ENCODE measurements around the gene VWA8. TPM values are rescaled to one million over a fixed set of nuclear protein-coding genes. Genes with fewer than 3 reads are reported as not detected.

Gene VWA8
- total and polyA plus RNA-seq, 2 experiments from 2014 or later, result 6.3 to 24.6 TPM

- Histone ChIP-seq H2AFZ (no peak overlapping the region), H3K4me2 (no peak overlapping the region), H3F3A (replicated peaks; ENCODE audit: low read depth) (no peaks in the 10 kb centered on the region), H3K27me3 (ENCODE audit: insufficient read depth) (no peaks in the 10 kb centered on the region), H3K4me1 (ENCODE audit: insufficient read depth) (no peaks in the 10 kb centered on the region; the same call in 1 of the 2 replicates), H3K36me3 (ENCODE audit: insufficient read depth) (no peaks in the 10 kb centered on the region), H3K9me2 (ENCODE audit: insufficient read depth) (no peaks in the 10 kb centered on the region), H4K20me1 (replicated peaks; ENCODE audit: insufficient read depth) (no peaks in the 10 kb centered on the region), H3K79me2 (replicated peaks; ENCODE audit: insufficient read depth) (no peaks in the 10 kb centered on the region), H3K27ac (ENCODE audit: low read depth) (no peak overlapping the region), H3K4me3 (no peak overlapping the region)
- DNase-seq (ENCODE audit: low spot score) (no peak), ATAC-seq (no peak)
- Mint-ChIP-seq H3K27ac (no peak overlapping the region), H3K36me3 (ENCODE audit: low read depth) (peaks cover 19% of the 10 kb centered on the region), H3K27me3 (ENCODE audit: insufficient read depth, low read depth, poor library complexity) (no peaks in the 10 kb centered on the region), H3K4me1 (no peaks in the 10 kb centered on the region; the same call in 2 of the 3 replicates), H3K9me3 (peaks cover 9% of the 10 kb centered on the region; the same call in 2 of the 3 replicates), H3K4me3 (no peak overlapping the region)
- TF ChIP-seq ZNF114 (CRISPR knock-in tag; IDR thresholded peaks at IDR 0.05) (no peak), REST (IDR thresholded peaks at IDR 0.05; ENCODE audit: unreplicated experiment) (no peak), NANOG (IDR thresholded peaks at IDR 0.05; ENCODE audit: borderline replicate concordance) (no peak), CREB1 (CRISPR knock-in tag; IDR thresholded peaks at IDR 0.05; ENCODE audit: low read depth) (no peak), EZH2 (IDR thresholded peaks at IDR 0.05; ENCODE audit: low read depth, unreplicated experiment) (no peak), EZH2phosphoT487 (IDR thresholded peaks at IDR 0.05; ENCODE audit: unreplicated experiment) (no peak), JUNB (IDR thresholded peaks at IDR 0.05; ENCODE audit: unreplicated experiment) (no peak), ZNF462 (CRISPR knock-in tag; IDR thresholded peaks at IDR 0.05) (no peak), ZNF331 (CRISPR knock-in tag; IDR thresholded peaks at IDR 0.05; ENCODE audit: low read depth) (no peak)
Observed at GRCh38 chr13:41567363-41567762, 393.5 kb downstream of the VWA8 start.

Data from GM23338 (cell line).